NT2/D1 (cell line): ENCODE results near the gene DIPK1C.

Source experiments
- SUZ12 ChIP-seq: IDR thresholded peaks from 2 replicates; pipeline ENCODE4 v1.6.1; 2011; ENCODE audit not compliant: insufficient read length, insufficient read depth; ENCODE audit errors: extremely low read depth
- YY1 ChIP-seq: IDR thresholded peaks from 2 replicates; pipeline ENCODE4 v1.6.1; 2011; ENCODE audit not compliant: insufficient read length, insufficient read depth
- ZNF274 ChIP-seq: IDR thresholded peaks from 2 replicates; pipeline ENCODE4 v1.6.1; 2011; ENCODE audit warnings: mild to moderate bottlenecking, low read depth, low read length

- no peak for TF ChIP-seq SUZ12
- no peak for TF ChIP-seq YY1
- TF ChIP-seq ZNF274, result no peak
Observed at GRCh38 chr18:74430806-74431571, 26.1 kb downstream of the DIPK1C start.
